GM12874 (cell line): Measurements from ENCODE around the gene NOM1.

Source experiments
- CTCF ChIP-seq: IDR thresholded peaks from 2 replicates; pipeline ENCODE4 v1.5.1; 2011; ENCODE audit warnings: low read depth, mild to moderate bottlenecking, control low read depth, low read length, moderate library complexity; ENCODE audit not compliant: insufficient read depth

NOM1 gene

GRCh38 chr7:156949541-156950380 lies at the start of gene NOM1:
NOM1 (plus strand) TSS chr7:156949712; CDS start chr7:156949738, 26 bp downstream.
- TF ChIP-seq CTCF: peak; percentile 87

- TF ChIP-seq CTCF: no peak
Observed at GRCh38 chr7:156903232-156903909, 46.1 kb upstream of the NOM1 start.

- TF ChIP-seq CTCF: no peak
Observed at GRCh38 chr7:156906200-156906649, 43.3 kb upstream of the NOM1 start.

- TF ChIP-seq CTCF: no peak
Observed at GRCh38 chr7:156907656-156908055, 41.9 kb upstream of the NOM1 start.

- TF ChIP-seq CTCF: no peak
Observed at GRCh38 chr7:156918635-156919034, 30.9 kb upstream of the NOM1 start.

- no peak for TF ChIP-seq CTCF
Observed at GRCh38 chr7:156919132-156919713, 30.3 kb upstream of the NOM1 start.

GRCh38 chr7:156920076-156920475 lies 29.4 kb upstream of the NOM1 start:
- no peak for TF ChIP-seq CTCF
